Stimulated activated memory B cell treated with anti-CD40 and anti-IgM and Interleukin-4, amounts not matched to agents 10 μg/mL and 1 μg/mL and 100 μg/mL, for 72 hours (primary cell): ENCODE results near the gene NEMF.
"Not testable (repeated sequence)": the region's sequence is repeated elsewhere in the genome, so short reads cannot be mapped to it uniquely, and the experiment has no call there.

Experiments
- ATAC-seq: fragments of 150-1000 bp; cut with Tn5 transposase; 2 replicates; pipeline ENCODE4 v1.10.0; 2021
- H3K27ac Mint-ChIP-seq: one replicate; pipeline ENCODE4 v1.8.0; 2022; ENCODE audit warnings: mild to moderate bottlenecking, mixed read lengths
- H3K27me3 Mint-ChIP-seq: one replicate; pipeline ENCODE4 v1.8.0; 2022; ENCODE audit warnings: mixed read lengths
- H3K36me3 Mint-ChIP-seq: one replicate; pipeline ENCODE4 v1.8.0; 2022; ENCODE audit warnings: mixed read lengths
- H3K4me1 Mint-ChIP-seq: one replicate; pipeline ENCODE4 v1.8.0; 2022; ENCODE audit warnings: mixed read lengths
- H3K4me3 Mint-ChIP-seq: one replicate; pipeline ENCODE4 v1.8.0; 2022; ENCODE audit warnings: mild to moderate bottlenecking, moderate library complexity, mixed read lengths
- H3K9me3 Mint-ChIP-seq: one replicate; pipeline ENCODE4 v1.8.0; 2022; ENCODE audit warnings: mixed read lengths

The NEMF gene

DNA sequence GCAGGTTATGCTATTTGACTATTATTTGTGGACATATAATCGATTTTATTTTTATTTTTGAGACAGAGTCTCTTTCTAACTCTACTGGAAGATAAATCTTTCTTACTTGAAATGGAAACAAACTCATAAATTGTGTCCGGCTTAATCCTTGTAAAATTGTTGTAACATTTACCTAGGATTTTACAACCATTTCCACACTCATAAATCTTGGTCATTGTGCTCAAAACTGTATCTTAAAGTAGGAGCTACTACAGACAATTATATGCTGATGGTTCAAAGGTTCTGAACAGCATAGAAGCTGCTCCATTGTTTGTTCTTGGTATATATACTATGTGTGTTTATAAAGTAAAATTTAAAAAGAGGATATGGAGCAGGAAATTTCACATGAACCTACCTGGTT, 35.7 kb upstream of the NEMF start:
- no peak overlapping the region for H3K27ac Mint-ChIP-seq
- no peaks in the 10 kb centered on the region for H3K9me3 Mint-ChIP-seq
- no peaks in the 10 kb centered on the region for H3K27me3 Mint-ChIP-seq
- no peak overlapping the region for H3K4me3 Mint-ChIP-seq
- H3K36me3 Mint-ChIP-seq = peaks cover 11% of the 10 kb centered on the region
- peaks cover 16% of the 10 kb centered on the region for H3K4me1 Mint-ChIP-seq
- ATAC-seq = no peak

DNA sequence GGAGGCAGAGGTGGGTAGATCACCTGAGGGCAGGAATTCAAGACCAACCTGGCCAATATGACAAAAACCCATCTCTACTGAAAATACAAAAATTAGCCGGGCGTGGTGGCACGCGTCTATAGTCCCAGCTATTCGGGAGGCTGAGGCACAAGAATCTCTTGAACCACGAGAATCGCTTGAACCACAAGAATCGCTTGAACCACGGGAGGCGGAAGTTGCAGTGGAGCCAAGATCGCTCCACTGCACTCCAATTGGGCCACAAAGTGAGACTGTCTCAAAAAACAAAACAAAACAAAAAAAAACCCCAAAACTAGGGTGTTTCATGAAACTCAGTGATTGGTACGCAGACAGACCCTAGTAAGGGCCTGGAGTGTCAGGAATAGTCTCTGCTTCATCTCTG, 33.9 kb upstream of the NEMF start:
- Mint-ChIP-seq H3K4me1 (peaks cover 12% of the 10 kb centered on the region), H3K27me3 (no peaks in the 10 kb centered on the region), H3K27ac (peak overlapping the region; percentile 81), H3K4me3 (peak overlapping the region; percentile 54), H3K36me3 (no peaks in the 10 kb centered on the region), H3K9me3 (no peaks in the 10 kb centered on the region)
- peak; percentile 51 for ATAC-seq

DNA sequence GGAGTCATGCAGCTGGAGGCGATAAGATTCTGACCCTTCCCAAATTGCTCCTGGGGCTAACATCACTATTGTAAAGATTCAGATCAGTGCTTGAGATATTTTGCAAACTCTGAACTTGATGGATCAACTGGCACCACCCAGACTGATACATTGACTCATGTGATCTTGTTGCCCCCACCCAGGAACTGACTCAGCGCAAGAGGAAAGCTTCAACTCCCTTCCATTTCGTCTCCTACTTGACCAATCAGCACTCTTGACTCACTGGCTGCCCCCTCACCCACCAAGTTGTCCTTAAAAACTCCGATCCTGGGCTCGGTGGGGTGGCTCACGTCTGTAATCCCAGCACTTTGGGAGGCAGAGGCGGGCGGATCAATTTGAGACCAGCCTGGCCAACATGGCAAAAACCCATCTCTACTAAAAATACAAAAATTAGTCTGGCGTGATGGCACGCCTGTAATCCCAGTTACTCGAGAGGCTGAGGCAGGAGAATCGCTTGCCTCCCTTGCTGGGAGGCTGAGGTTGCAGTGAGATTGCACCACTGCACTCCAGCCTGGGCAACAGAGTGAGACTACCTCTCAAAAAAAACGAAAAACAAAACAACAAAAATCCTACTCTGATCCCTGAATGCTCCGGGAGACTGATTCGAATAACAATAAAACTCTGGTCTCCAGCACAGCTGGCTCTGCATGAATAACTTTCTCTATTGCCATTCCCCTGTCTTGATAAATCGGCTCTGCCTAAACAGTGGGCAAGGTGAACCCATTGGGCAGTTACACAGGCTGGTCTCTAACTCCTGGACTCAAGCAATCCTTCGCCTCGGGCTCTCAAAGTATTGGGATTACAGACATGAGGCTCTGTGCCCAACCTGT, 30.5 kb upstream of the NEMF start:
- no peak for ATAC-seq
- peaks cover 32% of the 10 kb centered on the region for H3K4me1 Mint-ChIP-seq
- no peaks in the 10 kb centered on the region for H3K27me3 Mint-ChIP-seq
- H3K9me3 Mint-ChIP-seq = no peaks in the 10 kb centered on the region
- H3K36me3 Mint-ChIP-seq = no peaks in the 10 kb centered on the region
- H3K27ac Mint-ChIP-seq = no peak overlapping the region
- no peak overlapping the region for H3K4me3 Mint-ChIP-seq

DNA sequence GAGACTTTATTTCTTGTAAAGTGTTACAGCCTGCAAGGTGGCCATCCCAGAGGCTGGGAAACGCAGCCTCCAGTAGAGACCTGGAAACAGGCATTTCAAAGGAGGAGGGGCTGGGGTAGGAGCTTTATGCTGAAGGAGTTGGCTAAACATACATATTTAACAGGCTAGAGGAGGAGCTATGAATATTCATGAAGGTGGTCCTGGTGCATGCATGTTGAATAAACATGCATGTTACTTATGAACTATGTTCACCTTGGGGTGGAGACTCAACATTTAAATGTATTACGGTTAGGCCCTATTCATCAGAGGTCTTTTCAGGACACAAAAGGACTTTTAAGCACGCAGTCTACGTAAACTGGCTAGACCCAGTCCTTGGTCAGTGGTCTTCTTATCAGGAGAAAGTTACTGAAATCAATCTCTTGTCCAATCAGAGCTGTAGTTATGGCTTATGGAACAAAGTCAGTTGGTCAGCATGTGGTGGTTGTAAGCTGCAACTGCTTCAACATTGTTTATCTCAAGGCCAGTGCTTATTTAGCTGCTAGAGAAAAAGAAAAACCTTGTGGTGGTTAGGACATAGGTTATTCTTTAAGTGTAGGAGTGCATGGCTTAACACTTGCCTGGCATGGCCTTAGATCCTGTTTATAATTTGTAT, 28.9 kb upstream of the NEMF start:
- Mint-ChIP-seq H3K27me3 (no peaks in the 10 kb centered on the region), H3K9me3 (no peaks in the 10 kb centered on the region), H3K36me3 (no peaks in the 10 kb centered on the region), H3K4me3 (no peak overlapping the region), H3K27ac (peak overlapping the region; percentile 86), H3K4me1 (peaks cover 26% of the 10 kb centered on the region)
- ATAC-seq = no peak

DNA sequence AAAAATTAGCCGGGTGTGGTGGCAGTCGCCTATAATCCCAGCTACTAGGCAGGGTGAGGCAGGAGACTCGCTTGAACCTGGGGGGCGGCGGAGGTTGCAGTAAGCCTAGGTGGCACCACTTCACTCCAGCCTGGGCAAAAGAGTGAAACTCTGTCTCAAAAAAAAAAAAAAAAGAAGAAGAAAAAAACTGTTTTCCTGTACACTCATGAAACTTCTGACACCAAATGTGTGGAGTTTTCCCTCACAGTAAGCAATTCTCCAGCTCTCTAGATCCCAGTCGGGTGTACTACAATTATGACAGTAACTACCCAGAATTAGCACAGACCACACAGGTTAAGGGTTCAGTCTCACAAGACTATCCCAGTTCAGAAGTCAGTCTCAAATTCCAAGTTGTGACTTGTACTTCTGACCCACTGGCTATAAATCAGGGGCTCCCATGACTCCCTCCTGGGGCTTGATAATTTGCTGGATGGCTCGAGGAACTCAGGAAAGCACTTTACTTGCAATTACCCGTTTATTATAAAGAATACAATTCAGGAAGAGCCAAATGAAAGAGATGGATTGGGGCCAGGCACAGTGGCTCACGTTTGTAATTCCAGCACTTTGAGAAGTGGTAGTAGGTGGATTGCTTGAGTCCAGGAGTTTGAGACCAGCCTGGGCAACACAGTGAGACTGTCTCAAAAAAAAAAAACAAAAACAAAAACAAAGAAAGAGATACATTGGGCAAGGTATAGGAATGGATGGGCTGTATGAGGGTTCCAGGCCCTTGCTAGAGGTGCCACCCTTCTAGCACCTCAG, 27.9 kb upstream of the NEMF start:
- Mint-ChIP-seq H3K9me3 (no peaks in the 10 kb centered on the region), H3K4me3 (no peak overlapping the region), H3K36me3 (no peaks in the 10 kb centered on the region), H3K27me3 (no peaks in the 10 kb centered on the region), H3K27ac (peak overlapping the region; percentile 86), H3K4me1 (peaks cover 26% of the 10 kb centered on the region)
- peak; percentile 66 for ATAC-seq

DNA sequence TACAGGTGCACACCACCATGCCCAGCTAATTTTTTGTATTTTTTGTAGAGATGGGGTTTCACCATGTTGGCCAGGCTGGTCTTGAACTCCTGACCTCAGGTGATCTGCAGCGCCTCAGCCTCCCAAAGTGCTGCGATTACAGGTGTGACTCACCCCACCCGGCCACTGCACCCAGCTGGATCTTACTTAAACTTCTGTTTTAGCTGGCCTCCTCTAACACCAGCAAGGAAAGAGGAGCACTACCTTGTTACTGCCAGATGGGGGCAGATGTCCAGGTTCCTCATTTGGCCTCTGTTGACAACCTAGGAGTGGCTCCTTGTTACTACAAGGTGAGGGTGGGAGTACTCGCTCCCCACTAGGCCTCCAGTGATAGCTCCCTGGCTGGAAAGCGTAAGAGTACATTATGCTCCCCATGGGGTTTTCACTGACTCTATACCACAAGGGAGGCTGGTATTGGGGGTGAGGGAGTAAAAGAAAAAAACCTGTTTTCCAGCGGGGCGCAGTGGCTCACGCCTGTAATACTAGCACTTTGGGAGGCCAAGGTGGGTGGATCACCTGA, 27.1 kb upstream of the NEMF start:
- Mint-ChIP-seq H3K36me3 (no peaks in the 10 kb centered on the region), H3K27me3 (no peaks in the 10 kb centered on the region), H3K4me1 (peaks cover 26% of the 10 kb centered on the region), H3K9me3 (no peaks in the 10 kb centered on the region), H3K27ac (peak overlapping the region; percentile 86), H3K4me3 (no peak overlapping the region)
- peak; percentile 88 for ATAC-seq

DNA sequence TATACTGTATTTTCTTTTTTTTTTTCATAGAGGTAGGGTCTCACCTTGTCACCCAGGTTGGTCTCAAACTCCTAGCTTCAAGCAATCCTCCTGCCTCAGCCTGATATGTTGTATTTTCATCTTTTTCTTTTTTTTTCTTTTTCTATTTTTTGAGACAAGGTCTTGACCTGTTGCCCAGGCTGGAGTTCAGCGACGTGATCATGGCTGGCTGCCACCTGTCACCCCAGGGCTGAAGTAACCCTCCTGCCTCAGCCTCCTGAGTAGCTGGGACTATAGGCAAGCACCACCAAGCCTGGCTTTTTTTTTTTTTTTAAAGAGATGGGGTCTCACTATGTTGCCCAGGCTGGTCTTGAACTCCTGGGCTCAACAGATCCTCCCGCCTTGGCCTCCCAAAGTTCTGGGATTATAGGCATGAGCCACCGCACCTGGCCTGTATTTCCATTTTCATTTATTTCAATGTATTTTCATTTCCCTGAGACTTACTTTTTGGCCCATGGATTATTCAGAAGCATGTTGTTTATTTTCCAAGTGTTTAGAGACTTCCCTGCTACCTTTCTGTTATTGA, 24.1 kb upstream of the NEMF start:
- peaks cover 2% of the 10 kb centered on the region for H3K9me3 Mint-ChIP-seq
- no peak overlapping the region for H3K4me3 Mint-ChIP-seq
- peak overlapping the region; percentile 37 for H3K27ac Mint-ChIP-seq
- H3K27me3 Mint-ChIP-seq = no peaks in the 10 kb centered on the region
- peaks cover 35% of the 10 kb centered on the region for H3K4me1 Mint-ChIP-seq
- peaks cover 6% of the 10 kb centered on the region for H3K36me3 Mint-ChIP-seq
- ATAC-seq = no peak

DNA sequence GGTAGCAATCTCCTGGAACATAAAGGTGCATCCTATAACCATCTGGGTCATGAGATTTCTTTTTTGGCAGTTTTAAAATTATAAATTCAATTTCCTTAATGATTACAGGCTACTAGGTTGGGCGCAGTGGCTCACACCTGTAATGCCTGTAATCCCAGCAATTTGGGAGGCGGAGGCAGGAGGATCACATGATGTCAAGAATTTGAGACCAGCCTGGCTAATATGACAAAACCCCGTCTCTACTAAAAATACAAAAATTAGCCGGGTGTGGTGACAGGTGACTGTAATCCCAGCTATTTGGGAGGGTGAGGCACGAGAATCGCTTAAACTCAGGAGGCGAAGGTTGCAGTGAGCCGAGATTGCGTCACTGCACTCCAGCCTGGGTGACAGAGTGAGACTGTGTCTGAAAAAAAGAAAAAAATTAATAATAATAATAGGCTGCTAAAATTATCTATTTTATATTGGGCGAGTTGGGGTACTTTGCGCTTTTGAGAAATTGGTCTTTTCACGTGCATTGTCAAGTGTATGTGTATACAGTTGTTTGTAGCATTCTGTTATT, 23.1 kb upstream of the NEMF start:
- Mint-ChIP-seq H3K9me3 (peaks cover 2% of the 10 kb centered on the region), H3K4me1 (peaks cover 37% of the 10 kb centered on the region), H3K36me3 (peaks cover 6% of the 10 kb centered on the region), H3K27ac (peak overlapping the region; percentile 37), H3K27me3 (no peaks in the 10 kb centered on the region), H3K4me3 (no peak overlapping the region)
- ATAC-seq = no peak

DNA sequence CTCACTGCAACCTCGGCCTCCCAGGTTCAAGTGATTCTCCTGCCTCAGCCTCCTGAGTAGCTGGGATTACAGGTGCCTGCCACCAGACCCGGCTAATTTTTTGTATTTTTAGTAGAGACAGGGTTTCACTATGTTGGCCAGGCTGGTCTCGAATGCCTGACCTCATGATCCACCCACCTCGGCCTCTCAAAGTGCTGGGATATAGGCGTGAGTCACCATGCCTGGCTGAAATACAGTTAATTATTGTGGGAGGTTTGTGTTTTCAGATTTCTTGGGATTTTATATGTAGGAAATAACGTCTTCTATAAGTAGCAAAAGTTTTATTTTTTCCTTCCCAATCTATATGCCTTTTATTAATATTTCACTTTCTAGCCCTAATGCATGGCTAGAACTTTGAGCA, 21.0 kb upstream of the NEMF start:
- H3K36me3 Mint-ChIP-seq, H3K9me3 Mint-ChIP-seq, H3K27me3 Mint-ChIP-seq, H3K27ac Mint-ChIP-seq, ATAC-seq, H3K4me3 Mint-ChIP-seq: not testable (repeated sequence)
- peaks cover 42% of the 10 kb centered on the region for H3K4me1 Mint-ChIP-seq

DNA sequence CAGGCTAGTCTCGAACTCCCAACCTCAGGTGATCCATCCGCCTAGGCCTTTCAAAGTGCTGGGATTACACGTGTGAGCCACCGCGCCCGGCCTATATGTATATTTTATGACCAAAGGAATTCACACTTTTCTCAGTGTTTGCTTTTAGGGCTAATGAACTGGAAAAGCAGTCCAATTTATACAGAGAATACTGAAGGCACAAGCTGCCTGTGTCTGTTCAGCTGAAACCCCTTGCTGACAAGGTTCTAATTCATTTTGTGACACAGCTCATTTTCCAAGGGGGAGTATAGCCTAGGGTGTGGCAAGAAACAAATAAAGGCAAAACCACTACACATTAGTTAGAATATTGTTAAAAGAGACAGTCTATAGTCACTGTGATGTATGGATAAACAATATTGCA, 18.3 kb upstream of the NEMF start:
- Mint-ChIP-seq H3K36me3 (peaks cover 6% of the 10 kb centered on the region), H3K27ac (peak overlapping the region; percentile 95), H3K4me3 (no peak overlapping the region), H3K27me3 (no peaks in the 10 kb centered on the region), H3K4me1 (peaks cover 47% of the 10 kb centered on the region), H3K9me3 (peaks cover 2% of the 10 kb centered on the region)
- no peak for ATAC-seq

DNA sequence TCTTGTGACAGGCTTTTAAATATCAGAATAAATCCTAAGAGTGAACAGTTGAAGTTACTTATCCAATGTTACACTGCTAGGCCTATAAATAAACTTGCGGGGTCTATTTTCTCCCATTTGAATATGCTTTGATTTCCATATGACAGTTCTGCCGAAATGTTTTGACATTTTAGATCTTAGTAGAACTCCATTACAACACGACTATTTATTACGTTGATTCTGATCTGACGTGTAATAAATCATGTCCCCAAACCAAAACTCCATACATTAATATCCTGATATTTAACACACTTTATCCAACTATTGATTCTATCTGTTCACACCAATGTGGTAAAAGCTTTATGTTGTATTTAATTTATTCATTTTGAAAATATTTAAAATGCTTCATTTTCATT, 16.1 kb upstream of the NEMF start:
- ATAC-seq = no peak
- H3K27ac Mint-ChIP-seq = peak overlapping the region; percentile 95
- H3K4me1 Mint-ChIP-seq = peaks cover 47% of the 10 kb centered on the region
- peak overlapping the region; percentile 96 for H3K4me3 Mint-ChIP-seq
- peaks cover 6% of the 10 kb centered on the region for H3K36me3 Mint-ChIP-seq
- H3K9me3 Mint-ChIP-seq = peaks cover 2% of the 10 kb centered on the region
- H3K27me3 Mint-ChIP-seq = no peaks in the 10 kb centered on the region

DNA sequence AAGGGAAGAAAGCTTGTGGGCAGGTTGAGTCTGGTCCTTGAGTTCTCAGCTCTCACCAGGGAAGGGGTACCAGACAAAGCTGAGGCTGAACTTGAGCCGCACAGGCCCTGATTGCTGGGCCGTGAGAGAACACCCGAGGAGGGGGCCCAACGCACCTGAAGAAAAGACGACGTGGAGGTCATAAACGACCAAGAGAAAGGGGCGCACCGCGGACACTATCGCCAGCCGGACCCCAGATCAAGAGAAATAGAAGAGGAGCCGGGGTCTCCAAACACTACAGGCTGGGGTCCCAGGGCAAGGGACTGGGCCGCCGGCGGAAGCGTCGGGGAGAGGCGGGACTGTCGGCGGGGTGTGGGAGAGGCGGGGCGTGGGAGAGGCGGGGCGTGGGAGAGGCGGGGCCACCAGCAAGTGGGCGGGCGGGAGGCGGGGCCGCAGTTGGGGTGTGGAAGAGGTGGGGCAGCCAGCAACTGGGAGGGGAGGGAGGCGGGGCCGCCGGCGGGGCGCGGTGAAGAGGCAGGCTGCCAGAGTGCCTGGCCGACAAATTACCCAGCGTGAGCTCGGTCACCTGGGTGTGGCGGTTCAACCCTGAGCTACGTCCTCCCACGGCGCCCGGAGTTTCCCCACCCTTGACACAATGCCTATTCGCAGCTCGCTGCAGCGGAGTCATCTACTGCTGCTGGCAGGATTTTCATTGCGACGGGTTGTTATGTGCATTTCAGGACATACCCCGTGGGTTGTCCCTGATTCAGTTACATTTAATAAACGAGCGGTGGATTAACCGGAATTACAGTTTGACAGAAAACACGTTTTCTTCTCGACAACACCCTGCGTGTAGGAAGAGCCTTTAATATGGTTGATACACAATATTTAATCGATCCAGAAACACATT, 15.5 kb upstream of the NEMF start:
- H3K4me1 Mint-ChIP-seq = peaks cover 47% of the 10 kb centered on the region
- no peaks in the 10 kb centered on the region for H3K27me3 Mint-ChIP-seq
- peak; percentile 96 for ATAC-seq
- peak overlapping the region; percentile 96 for H3K4me3 Mint-ChIP-seq
- peaks cover 2% of the 10 kb centered on the region for H3K9me3 Mint-ChIP-seq
- H3K27ac Mint-ChIP-seq = peak overlapping the region; percentile 95
- H3K36me3 Mint-ChIP-seq = peaks cover 6% of the 10 kb centered on the region

DNA sequence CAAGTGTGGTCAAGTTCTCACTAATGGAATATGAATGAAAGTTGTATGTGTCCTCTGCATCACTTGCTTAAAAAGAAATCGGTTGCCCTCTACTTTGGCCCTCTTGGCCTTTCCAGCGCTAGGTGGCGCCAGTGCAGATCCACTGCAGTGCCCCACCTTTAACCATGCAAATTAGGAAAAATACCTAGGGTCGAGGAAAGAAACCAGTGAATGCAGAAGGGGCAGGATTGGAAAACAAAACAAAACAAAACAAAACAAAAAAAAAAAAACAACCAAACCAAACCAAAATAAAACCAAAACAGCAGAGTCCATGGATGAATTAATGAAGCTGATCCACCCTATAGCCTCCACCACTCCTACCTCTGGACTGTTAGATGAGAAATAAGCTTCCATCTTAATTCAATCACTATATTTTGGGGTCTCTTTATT, 12.9 kb upstream of the NEMF start:
- peaks cover 40% of the 10 kb centered on the region for H3K4me1 Mint-ChIP-seq
- no peak overlapping the region for H3K27ac Mint-ChIP-seq
- no peaks in the 10 kb centered on the region for H3K9me3 Mint-ChIP-seq
- no peak for ATAC-seq
- H3K27me3 Mint-ChIP-seq = no peaks in the 10 kb centered on the region
- no peak overlapping the region for H3K4me3 Mint-ChIP-seq
- no peaks in the 10 kb centered on the region for H3K36me3 Mint-ChIP-seq
